GM18873 (cell line): ENCODE data around the gene PRELID3B.

ENCODE experiments used
- ATAC-seq: cut with Tn5 transposase; IDR thresholded peaks from one replicate; pipeline ENCODE4 v1.9.1; 2021; ENCODE audit warnings: mild to moderate bottlenecking, moderate library complexity, moderate number of reproducible peaks; ENCODE audit not compliant: unreplicated experiment, low FRiP score

Gene PRELID3B

DNA sequence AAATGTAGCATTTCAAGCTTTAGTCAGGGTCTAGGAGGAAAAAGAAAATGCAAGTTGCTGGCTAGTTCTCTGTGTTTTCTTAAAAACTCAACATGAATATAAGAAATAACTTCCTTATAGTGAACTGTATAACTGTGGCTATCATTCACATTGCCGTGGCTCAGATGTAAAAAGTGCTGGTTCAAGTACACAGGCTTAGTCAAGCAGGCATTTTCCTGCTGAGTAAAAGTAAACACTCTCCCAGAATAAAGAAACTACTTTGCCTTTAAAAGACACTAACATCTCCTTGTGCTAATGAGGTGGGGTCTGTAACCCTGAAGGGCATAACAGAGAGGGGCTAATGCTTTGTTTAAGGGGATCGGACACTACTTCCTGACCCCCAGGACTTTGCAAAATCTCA lies 13.8 kb downstream of the PRELID3B start:
- ATAC-seq: no peak

DNA sequence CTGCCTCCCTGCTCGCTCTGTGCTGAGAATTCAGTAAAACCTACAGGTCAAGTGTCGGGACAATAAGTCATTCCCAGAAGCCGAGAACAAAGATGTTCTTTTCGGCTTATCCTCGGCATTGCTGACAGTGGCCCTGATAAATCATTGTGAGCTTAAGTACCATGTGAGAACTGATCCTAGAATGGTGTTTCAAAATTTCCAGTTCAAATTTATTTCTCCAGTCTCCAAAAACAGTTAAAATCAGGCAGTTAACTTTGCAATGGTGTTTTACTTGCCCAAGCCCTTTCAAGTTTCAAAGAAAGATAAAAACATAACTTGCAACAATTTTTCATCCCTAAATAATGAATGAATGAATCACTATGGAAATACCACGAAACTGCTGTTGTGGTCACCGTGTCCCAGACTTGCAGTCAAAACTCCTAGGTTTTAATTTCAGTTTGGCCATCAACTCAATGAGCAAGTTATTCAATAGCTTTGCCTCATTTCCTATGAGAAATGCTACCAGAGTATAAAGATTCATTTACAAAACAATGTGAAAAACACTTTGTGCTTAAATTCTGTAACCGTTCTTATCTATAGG lies 14.8 kb downstream of the PRELID3B start:
- no peak for ATAC-seq

DNA sequence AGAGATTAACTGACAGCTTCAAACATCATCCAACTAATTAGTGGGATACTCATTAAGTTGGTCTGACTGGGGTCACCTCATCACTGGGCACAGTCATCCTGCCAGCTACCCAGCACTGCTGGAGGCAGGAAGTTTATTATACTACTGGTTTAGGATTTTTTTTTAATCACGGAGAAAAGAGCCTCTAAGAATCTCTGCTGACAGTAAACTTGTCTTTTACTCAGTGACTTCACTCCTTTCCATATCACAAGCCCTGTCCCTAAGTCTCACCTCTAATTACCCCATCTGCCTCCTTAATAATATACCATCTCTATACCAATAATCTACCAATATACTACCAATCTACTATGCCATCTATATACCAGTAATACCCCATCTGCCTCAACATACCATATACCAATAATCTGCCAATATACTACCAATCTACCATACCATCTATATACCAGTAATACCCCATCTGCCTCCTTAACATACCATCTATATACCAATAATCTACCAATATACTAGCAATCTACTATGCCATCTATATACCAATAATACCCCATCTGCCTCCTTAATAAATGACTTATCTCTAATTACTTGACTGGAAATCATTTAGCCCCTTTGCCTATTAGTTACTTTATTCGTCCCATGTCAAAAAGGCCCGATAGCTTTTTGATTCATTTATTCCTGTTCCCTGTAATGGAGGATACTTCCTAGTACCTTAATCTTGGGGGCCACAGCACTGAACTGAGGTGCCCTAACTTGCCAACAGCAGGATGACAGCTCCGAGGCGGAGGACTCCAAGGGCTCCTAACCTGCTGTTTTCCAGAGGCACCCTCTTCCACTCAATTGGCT lies 15.5 kb downstream of the PRELID3B start:
- no peak for ATAC-seq

DNA sequence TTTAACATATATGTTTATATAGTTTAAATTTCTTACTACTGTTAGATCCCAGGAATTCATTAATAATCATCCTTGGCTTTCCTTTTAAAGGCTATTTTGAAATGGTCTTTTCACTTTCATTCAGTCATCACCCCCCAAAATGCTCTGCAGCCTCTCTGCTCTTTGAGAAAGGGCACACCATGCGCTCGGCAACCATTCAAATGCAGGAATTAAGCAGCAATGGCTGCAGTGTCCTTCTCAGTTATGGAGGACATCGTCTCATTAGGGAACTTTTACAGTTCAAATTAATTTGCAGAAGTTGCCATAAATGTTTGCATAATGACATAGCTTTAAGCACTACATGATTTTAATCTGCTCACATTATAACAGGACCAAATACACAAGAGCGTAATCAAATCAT lies 17.1 kb downstream of the PRELID3B start:
- ATAC-seq: no peak

DNA sequence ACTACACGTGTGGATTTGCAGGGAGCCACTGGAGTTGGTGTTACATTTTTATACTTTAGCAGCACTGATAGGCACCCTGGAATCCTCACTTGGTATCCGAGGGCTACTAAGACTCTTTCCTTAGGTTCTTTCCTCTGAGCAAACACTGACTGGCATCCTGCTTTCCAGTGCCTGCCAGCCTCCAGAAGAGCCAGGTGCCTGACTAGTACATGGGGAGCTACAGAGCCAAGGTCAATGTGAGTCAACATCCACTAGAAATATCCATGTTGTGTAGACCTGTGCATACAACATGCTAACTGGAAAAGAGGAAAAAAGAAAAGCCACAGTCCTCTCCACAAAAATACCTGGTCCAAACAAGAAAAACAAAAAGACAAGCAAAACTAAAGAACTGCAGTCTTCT lies 17.5 kb downstream of the PRELID3B start:
- no peak for ATAC-seq

DNA sequence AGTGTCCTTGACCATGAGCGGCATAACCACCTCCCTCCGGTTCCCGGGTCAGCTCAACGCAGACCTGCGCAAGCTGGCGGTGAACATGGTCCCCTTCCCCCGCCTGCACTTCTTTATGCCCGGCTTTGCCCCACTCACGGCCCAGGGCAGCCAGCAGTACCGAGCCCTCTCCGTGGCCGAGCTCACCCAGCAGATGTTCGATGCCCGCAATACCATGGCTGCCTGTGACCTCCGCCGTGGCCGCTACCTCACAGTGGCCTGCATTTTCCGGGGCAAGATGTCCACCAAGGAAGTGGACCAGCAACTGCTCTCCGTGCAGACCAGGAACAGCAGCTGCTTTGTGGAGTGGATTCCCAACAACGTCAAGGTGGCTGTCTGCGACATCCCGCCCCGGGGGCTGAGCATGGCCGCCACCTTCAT lies 18.5 kb downstream of the PRELID3B start:
- no peak for ATAC-seq

DNA sequence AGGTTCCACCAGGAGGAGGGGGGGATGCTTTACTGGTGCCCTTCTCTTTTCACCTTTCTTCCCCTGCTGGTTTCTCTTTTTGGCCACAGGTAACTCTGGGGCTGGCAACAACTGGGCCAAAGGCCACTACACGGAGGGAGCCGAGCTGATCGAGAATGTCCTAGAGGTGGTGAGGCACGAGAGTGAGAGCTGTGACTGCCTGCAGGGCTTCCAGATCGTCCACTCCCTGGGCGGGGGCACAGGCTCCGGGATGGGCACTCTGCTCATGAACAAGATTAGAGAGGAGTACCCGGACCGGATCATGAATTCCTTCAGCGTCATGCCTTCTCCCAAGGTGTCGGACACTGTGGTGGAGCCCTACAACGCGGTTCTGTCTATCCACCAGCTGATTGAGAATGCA lies 19.0 kb downstream of the PRELID3B start:
- ATAC-seq: no peak

DNA sequence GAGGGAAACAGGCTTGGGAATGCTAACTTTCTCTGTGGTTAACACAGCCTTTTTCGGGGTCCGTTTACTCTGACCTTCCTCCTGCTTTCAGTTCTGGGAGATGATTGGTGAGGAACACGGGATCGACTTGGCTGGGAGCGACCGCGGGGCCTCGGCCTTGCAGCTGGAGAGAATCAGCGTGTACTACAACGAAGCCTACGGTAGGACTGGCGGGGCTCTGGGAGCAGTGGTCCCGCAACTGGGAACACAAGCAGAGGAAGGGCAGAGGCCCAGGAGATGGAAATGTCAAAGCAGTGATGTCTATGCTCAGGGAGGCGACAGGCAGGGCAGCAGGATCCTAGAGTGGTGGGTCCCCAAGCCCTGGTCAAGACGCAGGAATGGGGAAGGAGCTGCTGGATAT lies 19.8 kb downstream of the PRELID3B start:
- ATAC-seq: no peak

DNA sequence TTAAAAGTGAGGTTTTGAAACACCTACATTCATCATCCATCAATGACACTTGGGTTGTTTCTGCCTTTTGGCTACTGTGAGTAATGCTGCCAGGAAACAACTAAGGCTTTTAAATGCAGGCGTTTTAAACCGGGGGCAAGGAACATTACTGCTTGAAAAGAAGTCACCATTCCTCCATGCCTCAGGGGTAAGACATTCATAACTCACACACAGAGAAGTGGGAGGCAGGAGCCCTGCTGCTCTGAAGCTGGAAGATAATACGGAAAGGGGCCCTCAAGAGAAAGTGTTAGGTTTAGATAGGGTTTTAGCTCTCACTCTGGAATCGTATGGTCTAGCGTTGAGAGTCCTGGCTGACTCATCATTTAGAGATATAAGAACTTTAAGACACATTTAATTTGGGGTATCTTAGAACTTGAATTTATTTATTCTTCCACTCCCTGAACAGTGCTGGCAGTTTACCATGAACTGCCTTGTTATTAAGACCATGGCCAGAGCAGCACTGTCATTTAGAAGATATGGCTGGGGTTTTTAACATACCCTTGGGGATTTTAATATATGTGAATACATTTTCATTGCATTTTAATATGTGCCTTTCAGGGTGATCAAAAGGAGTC lies 21.5 kb downstream of the PRELID3B start:
- ATAC-seq: no peak

DNA sequence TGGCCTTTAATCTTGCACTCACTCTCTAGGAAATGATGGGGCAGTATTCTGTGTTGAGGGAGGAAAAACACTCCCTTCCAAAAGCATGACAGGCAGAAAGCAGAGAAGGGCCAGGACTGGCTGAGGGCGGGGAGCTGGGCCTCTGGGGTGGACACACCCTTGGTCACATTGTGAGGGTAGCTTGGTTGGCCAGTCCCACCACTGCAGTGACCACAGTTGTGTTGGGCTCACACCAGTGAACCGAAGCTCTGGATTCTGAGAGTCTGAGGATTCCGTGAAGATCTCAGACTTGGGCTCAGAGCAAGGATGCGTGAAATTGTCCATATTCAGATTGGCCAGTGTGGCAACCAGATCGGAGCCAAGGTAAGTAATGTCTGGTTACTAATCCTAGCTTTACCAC lies 23.4 kb downstream of the PRELID3B start, which contains the start of gene TUBB1:
Gene TUBB1 (plus strand): TSS at position 213 of the 400 bp plus-strand sequence. CDS start 94 bp downstream, at position 307.
- ATAC-seq: no peak

DNA sequence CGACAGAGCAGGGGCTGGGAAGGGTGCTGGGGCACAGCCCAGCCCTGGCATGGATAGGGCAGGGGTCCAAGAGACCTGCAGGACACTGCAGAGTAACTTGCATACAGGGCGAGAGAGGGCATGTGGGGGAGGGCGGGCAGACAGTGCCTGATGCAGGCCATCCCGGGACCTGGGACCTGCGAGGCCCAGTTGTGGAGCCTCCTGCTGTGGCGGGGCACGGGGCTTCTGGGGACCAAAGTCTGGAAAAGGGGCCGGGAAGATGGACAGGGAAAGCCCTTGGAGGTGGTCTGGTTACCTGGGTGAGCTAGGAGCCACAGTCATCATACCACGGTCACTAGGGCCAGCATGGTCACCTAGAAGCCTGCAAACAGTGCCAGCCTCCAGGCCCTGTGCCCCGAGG lies 23.8 kb downstream of the PRELID3B start:
- no peak for ATAC-seq

DNA sequence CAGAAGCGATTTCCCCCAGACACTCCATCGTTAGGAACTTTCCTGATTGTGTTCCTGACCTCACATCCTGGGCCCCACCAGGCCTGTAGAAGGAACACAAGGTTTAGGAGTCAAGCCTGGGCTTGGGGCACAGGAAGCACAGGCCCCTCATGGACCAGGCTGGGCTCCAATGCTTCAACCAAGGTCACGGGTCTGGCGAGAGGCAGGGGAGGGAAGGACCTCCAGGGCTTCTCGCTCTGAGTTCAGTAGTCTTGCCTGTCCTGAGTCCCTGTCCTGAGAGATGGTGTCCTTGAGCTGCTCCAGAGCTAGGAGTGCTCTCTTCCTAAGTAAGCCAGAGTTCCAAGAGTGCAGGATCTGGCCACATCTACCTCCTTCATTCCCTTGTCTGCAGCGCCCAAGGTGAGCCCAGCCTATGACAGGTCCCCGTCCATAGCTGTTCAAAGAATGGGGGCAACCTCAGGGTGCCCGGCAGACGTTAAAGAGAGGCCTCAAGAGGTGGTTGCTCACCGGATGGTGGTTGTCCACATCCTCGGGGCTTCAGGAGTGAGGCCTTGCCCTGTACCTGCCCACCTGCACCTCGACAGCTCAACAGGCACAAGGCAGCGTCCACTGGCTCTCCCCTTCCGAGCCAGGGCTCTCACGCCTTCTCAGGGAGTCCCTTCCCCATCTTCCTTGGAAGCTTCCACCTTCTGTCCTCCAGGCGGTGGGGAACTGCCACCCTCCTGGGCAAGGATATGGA lies 24.9 kb downstream of the PRELID3B start:
- ATAC-seq: no peak

DNA sequence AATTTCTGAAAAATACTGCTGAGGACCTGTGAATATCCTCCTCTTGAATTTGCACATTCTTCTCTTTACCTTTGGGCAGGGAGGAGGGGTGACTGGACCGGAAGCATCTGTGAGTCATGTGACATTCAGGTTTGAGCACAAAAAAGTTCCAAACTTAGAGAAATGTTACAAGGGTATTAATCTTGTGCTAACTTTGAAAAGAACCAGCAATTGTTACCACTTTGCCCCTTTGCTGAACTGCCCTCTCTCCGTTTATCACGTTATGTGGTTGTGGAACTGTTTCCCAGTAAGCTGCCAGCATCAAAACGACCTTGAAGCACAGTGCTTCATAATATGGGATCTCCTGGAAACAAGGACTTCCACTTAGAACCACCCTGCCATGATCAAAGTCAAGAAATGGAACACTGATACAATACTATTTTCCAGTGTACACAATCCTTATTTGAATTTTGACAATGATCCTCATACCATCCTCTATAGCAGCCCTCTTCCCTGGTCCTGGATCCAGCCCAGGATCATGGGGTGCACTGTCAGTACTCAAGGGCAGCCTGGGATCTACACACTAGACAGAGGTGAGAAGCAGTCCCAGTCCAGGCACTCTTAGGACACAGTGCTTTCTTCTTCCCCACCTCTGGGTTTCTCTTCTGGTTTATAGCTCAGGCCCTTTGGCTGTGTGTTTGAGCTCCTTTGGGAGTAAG lies 25.6 kb downstream of the PRELID3B start:
- ATAC-seq: no peak

DNA sequence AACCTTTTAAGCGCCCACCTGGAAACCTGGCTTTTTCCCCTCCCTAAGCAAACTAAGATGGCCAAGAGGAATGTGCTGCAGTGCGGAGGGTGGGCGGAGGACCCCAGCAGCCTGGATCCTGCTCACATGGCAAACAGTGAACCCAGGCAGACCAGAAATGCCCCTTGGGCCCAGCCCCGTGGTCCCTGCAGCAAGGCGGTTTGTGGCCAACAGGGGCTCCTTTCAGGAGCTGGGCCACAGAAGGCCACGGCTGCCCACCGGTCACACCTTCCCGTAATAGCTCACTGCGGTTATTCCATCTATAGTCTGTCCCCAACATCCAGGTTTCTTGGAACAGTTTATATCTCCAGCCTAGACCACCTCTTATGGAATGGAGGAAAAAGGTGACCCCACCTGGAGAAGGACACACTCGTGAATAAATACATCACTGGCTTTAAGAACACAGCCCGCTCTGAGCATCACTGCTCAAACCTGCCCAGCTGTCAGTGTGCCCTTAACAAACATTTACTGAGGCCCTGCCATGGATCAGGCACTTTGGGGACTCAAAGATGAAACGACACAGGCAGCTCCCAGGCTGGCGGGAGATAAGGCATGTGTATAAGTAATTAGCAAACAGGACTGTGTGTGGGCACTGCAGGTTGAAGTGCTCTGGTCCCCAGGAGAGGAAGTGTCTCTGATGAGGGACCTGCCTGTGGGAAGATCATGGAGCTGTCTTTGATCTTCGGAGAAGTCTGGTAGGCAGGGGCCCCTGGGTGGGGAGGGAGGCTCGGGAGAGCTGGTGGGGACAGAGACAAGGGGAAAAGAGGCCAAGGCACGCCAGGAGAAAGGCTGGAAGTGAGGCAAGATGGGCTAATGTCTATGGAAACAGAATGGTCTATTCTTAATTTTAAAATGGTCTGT lies 26.5 kb downstream of the PRELID3B start:
- ATAC-seq: no peak

DNA sequence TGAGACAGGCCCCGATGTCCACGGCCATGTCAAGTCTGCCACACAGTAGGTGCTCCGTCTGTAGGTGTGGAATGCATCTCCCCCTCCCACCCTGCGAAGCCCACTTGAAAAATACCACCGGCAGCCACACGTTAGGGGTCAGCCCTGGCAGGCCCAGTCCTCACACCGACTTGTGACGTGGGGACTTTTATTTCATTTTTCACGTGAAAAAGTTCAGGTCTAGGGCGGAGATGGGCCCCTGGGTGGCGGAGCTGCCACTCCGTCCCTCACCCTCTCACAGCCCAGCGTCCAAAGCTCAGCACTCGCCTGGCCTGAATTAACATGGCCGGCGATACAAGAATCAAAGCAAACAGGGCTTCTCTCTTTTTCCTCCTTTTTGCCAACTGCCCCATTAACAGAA lies 27.2 kb downstream of the PRELID3B start:
- ATAC-seq: no peak

DNA sequence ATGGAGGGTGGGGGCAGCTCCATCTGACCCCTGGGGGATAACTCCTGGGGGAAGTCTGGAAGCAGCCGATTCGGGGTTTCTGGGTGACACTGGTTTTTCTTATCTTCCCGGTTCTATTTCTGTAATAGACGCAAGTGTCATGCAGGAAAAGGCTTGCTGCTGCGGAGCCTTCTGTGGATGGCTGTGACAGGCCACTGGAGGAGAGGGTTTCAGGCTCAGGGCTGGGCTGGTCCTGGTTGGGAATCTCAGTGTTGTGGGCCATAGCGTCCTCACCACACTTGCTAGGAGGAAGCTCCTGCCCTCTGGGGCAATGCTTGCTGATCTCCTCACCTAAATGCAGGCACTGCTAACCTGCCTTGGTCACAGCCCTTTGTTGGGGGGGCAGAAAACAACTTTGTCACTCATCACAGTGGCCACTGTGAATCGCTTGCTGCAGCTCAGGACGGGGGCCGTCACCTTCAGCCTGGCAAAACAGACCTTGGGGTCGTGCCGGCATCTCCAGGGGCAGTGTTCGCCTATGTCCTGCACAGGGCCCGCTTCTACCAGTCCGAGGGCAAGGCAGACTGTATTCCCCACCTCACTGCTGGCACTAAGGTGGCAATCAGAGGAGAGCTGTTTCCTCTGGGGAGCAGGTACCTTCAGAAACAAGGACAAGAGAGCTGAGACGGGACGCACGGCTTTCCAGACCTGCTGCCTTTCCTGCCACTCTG lies 27.8 kb downstream of the PRELID3B start:
- ATAC-seq: no peak

DNA sequence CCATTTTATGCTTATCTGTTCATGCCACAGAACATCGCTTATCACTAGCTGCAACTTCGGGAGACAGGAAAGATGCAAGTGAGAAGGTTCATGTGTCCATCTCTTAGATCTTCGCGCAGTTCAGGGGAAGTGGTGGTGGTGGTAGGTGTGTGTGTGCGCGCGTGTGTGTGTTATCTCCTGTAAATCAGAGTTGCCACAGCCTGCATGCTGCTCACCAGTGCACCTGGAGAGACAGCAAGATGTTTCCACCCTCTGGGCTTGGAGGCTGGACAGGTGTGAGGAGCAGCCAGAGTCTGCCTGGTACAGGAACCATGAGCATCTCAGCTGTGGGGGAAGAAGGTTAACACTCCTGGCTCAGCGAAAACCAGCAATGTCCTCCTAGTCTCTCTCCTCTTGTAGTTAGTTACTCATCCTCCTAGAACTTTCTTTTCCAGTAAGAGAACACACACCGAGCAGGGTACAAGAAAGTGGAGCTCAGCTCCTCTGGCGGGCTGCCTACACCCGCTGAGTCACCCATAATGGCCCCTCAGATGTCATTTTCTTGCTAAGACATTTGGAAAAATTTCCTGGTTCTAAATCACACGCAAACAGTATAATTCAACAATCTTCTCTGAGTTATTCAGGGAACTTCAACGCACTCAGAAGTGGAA lies 28.5 kb downstream of the PRELID3B start:
- no peak for ATAC-seq
